Naive thymus-derived CD4-positive, alpha-beta T cell (primary cell): Measurements from ENCODE around the gene ITGA5. TPM values are rescaled to one million over a fixed set of nuclear protein-coding genes. Genes with fewer than 3 reads are reported as not detected.

Experiments used
- ATAC-seq: fragments of 150-1000 bp; cut with Tn5 transposase; 2 replicates; pipeline ENCODE4 v1.10.0; 2021; ENCODE audit warnings: mild to moderate bottlenecking, moderate library complexity
- CTCF ChIA-PET: fragments of 350-600 bp; sonication (Branson Sonifier 250); formaldehyde crosslinking; loops from one replicate; lab custom pipeline; 2021; ENCODE audit warnings: antibody characterized with exemption; lab: Charles Lee
- POLR2A ChIA-PET: fragments of 350-600 bp; sonication (Branson Sonifier 250); formaldehyde crosslinking; loops from one replicate; lab custom pipeline; 2021; ENCODE audit warnings: antibody characterized with exemption, inconsistent platforms; lab: Charles Lee
- DNase-seq, 9 donors: peaks; one replicate each; pipeline versions ENCODE4 v3.0.0 to v3.0.0-alpha.2; 2020 to 2022; ENCODE audit warnings: mixed read lengths in 1 of 9
- H3K27ac ChIP-seq: one replicate; pipeline ENCODE4 v1.7.0; 2013; ENCODE audit warnings: mild to moderate bottlenecking, low read depth, low read length, moderate library complexity
- H3K27me3 ChIP-seq, 2 donors: one replicate each; pipeline ENCODE4 v1.7.0; 2013; ENCODE audit warnings: low read length in 2 of 2, mild to moderate bottlenecking in 2 of 2, moderate library complexity in 2 of 2; ENCODE audit not compliant: control insufficient read depth in 2 of 2, insufficient read depth in 2 of 2
- H3K36me3 ChIP-seq, 3 experiments: 1 replicate in 2 of 3; 2 replicates in 1 of 3; pipeline ENCODE4 v1.7.0; 2013; ENCODE audit warnings: low read length in 3 of 3, mild to moderate bottlenecking in 3 of 3, moderate library complexity in 1 of 3; ENCODE audit not compliant: insufficient read depth in 3 of 3, control insufficient read depth in 2 of 3
- H3K4me1 ChIP-seq, 2 donors: one replicate each; pipeline ENCODE4 v1.7.0; 2013; ENCODE audit warnings: low read length in 2 of 2, mild to moderate bottlenecking in 2 of 2, moderate library complexity in 1 of 2; ENCODE audit not compliant: control insufficient read depth in 2 of 2, insufficient read depth in 2 of 2
- H3K4me3 ChIP-seq: 2 replicates; pipeline ENCODE4 v1.7.0; 2013; ENCODE audit warnings: mild to moderate bottlenecking, low read length
- H3K9me3 ChIP-seq, 3 experiments: 1 replicate in 2 of 3; 2 replicates in 1 of 3; pipeline ENCODE4 v1.7.0; 2013; ENCODE audit warnings: low read length in 3 of 3; ENCODE audit not compliant: control insufficient read depth in 2 of 3
- H3K27ac Mint-ChIP-seq, 9 donors: one replicate each; pipeline ENCODE4 v1.8.0; 2020 to 2022; ENCODE audit warnings: mixed read lengths in 9 of 9, mild to moderate bottlenecking in 8 of 9, moderate library complexity in 5 of 9, inconsistent platforms in 2 of 9
- H3K27me3 Mint-ChIP-seq, 5 donors: one replicate each; pipeline ENCODE4 v1.8.0; 2021 to 2022; ENCODE audit warnings: mixed read lengths in 5 of 5, mild to moderate bottlenecking in 1 of 5
- H3K36me3 Mint-ChIP-seq, 5 donors: one replicate each; pipeline ENCODE4 v1.8.0; 2020 to 2022; ENCODE audit warnings: mixed read lengths in 5 of 5, mild to moderate bottlenecking in 3 of 5, inconsistent platforms in 1 of 5
- H3K4me1 Mint-ChIP-seq, 7 donors: one replicate each; pipeline ENCODE4 v1.8.0; 2020 to 2022; ENCODE audit warnings: mixed read lengths in 7 of 7, mild to moderate bottlenecking in 3 of 7, inconsistent platforms in 1 of 7
- H3K4me3 Mint-ChIP-seq, 10 donors: one replicate each; pipeline ENCODE4 v1.8.0; 2020 to 2022; ENCODE audit warnings: mild to moderate bottlenecking in 10 of 10, mixed read lengths in 10 of 10, moderate library complexity in 6 of 10, inconsistent platforms in 2 of 10
- H3K9me3 Mint-ChIP-seq, 11 donors: one replicate each; pipeline ENCODE4 v1.8.0; 2020 to 2022; ENCODE audit warnings: mixed read lengths in 11 of 11, mild to moderate bottlenecking in 4 of 11, inconsistent platforms in 1 of 11, moderate library complexity in 1 of 11
- intact Hi-C, 2 donors: fragments of 100-400 bp; cut with micrococcal nuclease; formaldehyde crosslinking; loops; one replicate each; pipeline ENCODE4 v1.15.1; 2023
- polyA plus RNA-seq, 2 donors: library from polyadenylated mRNA; unstranded; fragments of 300-500 nt; fragmentation: Illumina TruSeq; gene quantifications; one replicate each; pipeline ENCODE4 v1.2.3, GENCODE V29; 2021
- total RNA-seq, 6 experiments: library from RNA in 5 of 6; stranded (reverse) in 5 of 6; gene quantifications; 1 replicate in 5 of 6; 2 replicates in 1 of 6; pipeline ENCODE4 v1.2.3 and lab custom pipeline; 2021 to 2026

The ITGA5 gene
- total and polyA plus RNA-seq, 7 experiments from 2014 or later = 26.5 to 169 (median 110) TPM

DNA sequence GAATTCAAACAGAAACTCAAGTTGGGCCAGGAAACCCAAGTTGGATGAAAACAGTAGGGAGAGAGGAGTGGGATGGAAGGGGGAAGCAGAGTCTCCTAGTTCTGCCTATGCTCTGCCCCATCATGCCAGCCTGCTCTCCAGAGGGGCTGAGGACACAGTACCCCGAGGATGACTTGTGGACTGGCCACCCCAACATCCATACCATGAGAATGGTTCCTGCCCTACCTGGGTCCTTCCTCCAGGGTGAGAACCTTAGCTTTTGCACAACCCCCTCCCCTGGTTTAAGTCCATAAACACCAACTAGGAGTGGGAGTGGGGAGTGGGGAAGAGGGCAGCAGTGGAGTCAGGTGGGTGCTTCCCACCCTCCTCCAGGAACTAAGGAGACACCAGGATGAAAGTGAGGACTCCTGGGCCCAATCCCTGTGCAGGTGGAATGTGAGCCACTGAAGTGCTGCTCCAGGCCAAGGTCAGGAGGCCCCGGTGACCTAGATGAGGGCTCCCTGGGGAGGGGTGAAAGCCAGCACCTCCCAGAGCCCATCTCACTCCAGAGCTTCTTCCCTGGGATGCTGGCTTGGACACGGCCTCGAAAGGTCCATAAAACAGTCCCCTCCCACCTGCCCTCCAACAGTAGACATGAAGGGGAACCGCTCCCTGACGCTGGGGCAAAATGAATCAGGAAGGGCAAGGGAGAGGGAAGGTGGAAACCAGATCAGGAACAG lies 41.1 kb downstream of the ITGA5 start:
- H3K4me1 ChIP-seq = peaks cover 0 to 3% of the 10 kb centered on the region in 2 donors
- no peaks in the 10 kb centered on the region for H3K9me3 ChIP-seq
- no peak for DNase-seq
- no peak for ATAC-seq
- H3K9me3 Mint-ChIP-seq = no peaks in the 10 kb centered on the region
- no peak overlapping the region for H3K4me3 ChIP-seq
- no peak overlapping the region for H3K27ac ChIP-seq
- H3K27ac Mint-ChIP-seq = no peak overlapping the region
- CTCF ChIA-PET = interaction anchor here (0.6 to 5.5 kb wide), 5 partner anchors 9 to 150 kb away, joined by 3 to 31 read pairs (median 4); no protein-coding TSS in a partner anchor
- H3K36me3 Mint-ChIP-seq = no peaks in the 10 kb centered on the region
- peaks cover 6 to 23% (median 6%) of the 10 kb centered on the region in 7 donors for H3K4me1 Mint-ChIP-seq
- H3K4me3 Mint-ChIP-seq = peak overlapping the region in 2 of 10 donors; percentile 51 to 70
- POLR2A ChIA-PET = interaction anchor here (3.0 kb wide), 1 partner anchor 98 kb away, joined by 12 read pairs; the partner anchor contains the start of genes CBX5 and HNRNPA1
- peaks cover 0 to 5% (median 0%) of the 10 kb centered on the region in 5 donors for H3K27me3 Mint-ChIP-seq
- intact Hi-C loops = loop anchor here in 1 of 2 donors (10.0 kb wide), 1 partner anchor 373 kb away; the partner anchor contains the start of genes HOXC8 and HOXC9
- no peaks in the 10 kb centered on the region for H3K36me3 ChIP-seq
- H3K27me3 ChIP-seq = no peaks in the 10 kb centered on the region

DNA sequence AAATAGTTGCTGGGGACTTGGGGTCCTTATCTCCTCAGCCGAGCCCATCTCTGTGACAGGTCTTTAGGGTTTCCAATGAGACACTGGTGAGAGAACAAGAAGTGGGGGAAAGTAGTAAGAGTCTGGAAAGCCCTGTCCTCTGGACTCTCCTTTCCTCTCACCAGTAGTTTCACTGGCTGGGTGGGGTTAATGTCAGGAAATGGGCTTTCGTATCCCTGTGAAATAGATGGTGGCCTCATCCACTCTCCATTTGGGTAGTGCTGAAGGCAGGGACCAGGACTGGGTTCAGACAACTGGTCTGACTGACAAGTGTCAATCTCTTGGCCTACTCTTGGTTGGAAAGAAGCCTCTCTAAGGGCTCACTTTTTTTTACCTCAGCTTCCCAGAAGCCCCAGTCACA lies 42.1 kb downstream of the ITGA5 start:
- Histone ChIP-seq H3K4me1 (peaks cover 1 to 3% of the 10 kb centered on the region in 2 donors), H3K27me3 (no peaks in the 10 kb centered on the region), H3K36me3 (no peaks in the 10 kb centered on the region), H3K9me3 (no peaks in the 10 kb centered on the region), H3K27ac (no peak overlapping the region), H3K4me3 (no peak overlapping the region)
- intact Hi-C loops = loop anchor here in 1 of 2 donors (10.0 kb wide), 1 partner anchor 372 kb away; the partner anchor contains the start of genes HOXC8 and HOXC9
- Mint-ChIP-seq H3K4me1 (peaks cover 8 to 29% (median 11%) of the 10 kb centered on the region in 7 donors), H3K36me3 (no peaks in the 10 kb centered on the region), H3K27ac (peak overlapping the region in 1 of 9 donors; percentile 22), H3K4me3 (peak overlapping the region in 1 of 10 donors; percentile 10), H3K27me3 (peaks cover 0 to 5% (median 0%) of the 10 kb centered on the region in 5 donors), H3K9me3 (no peaks in the 10 kb centered on the region)
- POLR2A ChIA-PET = no interaction called here
- CTCF ChIA-PET = no interaction called here
- DNase-seq (no peak), ATAC-seq (no peak)

DNA sequence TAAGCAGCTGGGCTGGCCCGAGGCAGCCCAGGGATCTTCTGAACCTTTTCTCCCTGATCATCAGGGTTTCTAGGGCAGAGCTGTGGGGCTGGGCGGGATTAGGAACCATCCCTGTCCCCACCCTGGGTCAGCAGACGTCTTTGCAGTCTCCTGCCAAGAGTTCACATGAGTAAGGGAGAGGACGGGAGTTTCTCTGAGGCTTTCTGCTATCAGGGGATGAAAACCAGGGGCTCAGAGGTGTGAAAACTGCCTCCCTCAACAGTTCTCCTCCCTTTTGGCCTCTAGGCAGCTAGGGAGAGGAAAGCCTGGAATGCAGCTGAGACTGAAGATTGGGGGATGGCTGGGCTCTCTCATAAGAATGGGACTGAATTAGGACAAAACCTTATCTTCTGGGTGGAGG lies 42.5 kb downstream of the ITGA5 start:
- Mint-ChIP-seq H3K36me3 (no peaks in the 10 kb centered on the region), H3K27me3 (peaks cover 0 to 5% (median 0%) of the 10 kb centered on the region in 5 donors), H3K9me3 (no peaks in the 10 kb centered on the region), H3K4me1 (peaks cover 12 to 33% (median 15%) of the 10 kb centered on the region in 7 donors), H3K4me3 (no peak overlapping the region), H3K27ac (peak overlapping the region in 2 of 9 donors; percentile 22 to 30)
- no peak for DNase-seq
- ATAC-seq = no peak
- Histone ChIP-seq H3K9me3 (no peaks in the 10 kb centered on the region), H3K27ac (no peak overlapping the region), H3K36me3 (no peaks in the 10 kb centered on the region), H3K4me1 (peaks cover 3 to 5% of the 10 kb centered on the region in 2 donors), H3K27me3 (no peaks in the 10 kb centered on the region), H3K4me3 (no peak overlapping the region)
- POLR2A ChIA-PET = no interaction called here
- intact Hi-C loops = loop anchor here in 1 of 2 donors (10.0 kb wide), 1 partner anchor 372 kb away; the partner anchor contains the start of genes HOXC8 and HOXC9
- CTCF ChIA-PET = no interaction called here

DNA sequence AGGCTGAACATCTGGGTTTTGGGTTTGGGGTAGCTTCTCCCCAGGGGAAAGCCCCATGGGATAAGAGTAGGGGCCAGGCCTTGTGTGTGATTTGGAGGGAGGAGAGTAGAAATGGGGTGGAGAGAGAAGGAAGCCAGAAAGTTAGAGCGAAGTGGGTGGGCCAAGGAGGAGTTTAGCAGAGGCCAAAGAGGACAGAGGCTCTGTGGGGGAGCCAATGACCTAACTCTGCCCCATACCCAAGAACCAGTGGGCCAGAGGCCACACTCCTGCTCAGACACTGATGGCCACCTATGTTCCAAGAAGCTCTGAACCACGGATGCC lies 43.8 kb downstream of the ITGA5 start:
- Histone ChIP-seq H3K4me3 (no peak overlapping the region), H3K4me1 (peaks cover 3 to 6% of the 10 kb centered on the region in 2 donors), H3K27me3 (no peaks in the 10 kb centered on the region), H3K27ac (no peak overlapping the region), H3K9me3 (no peaks in the 10 kb centered on the region), H3K36me3 (no peaks in the 10 kb centered on the region)
- Mint-ChIP-seq H3K4me3 (no peak overlapping the region), H3K9me3 (no peaks in the 10 kb centered on the region), H3K36me3 (no peaks in the 10 kb centered on the region), H3K27ac (peak overlapping the region in 3 of 9 donors; percentile 19 to 38 (median 24)), H3K4me1 (peaks cover 12 to 37% (median 16%) of the 10 kb centered on the region in 7 donors), H3K27me3 (peaks cover 0 to 5% (median 0%) of the 10 kb centered on the region in 5 donors)
- ChIA-PET POLR2A (no interaction called here), CTCF (interaction anchor here (0.6 to 1.4 kb wide), 2 partner anchors 38 to 81 kb away, joined by 3 read pairs; no protein-coding TSS in a partner anchor)
- intact Hi-C loops = loop anchor here in 1 of 2 donors (10.0 kb wide), 1 partner anchor 370 kb away; the partner anchor contains the start of genes HOXC8 and HOXC9
- no peak for DNase-seq
- no peak for ATAC-seq

DNA sequence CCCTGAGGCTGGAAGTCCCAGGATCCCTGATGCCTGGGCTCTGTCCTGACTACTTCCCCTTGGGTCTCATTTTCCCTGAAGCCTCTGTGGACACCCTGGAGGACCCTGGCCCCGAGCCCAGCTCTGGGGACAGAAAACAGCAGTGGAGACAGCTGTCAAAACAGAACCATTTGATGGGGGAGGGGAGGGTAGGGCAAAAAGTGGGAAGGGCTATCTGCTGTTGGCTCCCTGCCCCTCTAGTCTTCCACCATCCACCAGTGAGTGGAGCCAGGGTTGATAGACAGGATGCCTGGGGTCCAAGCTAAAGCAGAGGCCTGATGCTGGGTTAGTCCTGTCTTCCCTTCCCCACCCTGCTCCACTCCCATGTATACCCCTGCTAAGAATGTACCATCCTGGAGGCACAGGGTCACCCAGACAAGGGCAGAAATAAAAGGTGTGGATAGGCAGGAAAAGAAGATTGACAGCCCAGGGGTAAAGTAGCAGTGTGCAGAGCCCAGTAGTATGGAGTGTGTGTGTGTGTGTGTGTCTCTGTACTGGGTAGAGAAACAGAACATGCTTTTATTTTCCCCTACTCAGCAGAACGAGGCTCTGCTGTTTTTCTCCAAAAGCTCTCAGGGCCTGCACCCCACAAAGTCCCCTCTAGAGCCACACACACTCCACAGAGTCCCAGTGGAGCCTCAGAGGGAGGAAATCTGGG lies 44.4 kb downstream of the ITGA5 start:
- ChIA-PET POLR2A (no interaction called here), CTCF (interaction anchor here (0.6 to 1.4 kb wide), 3 partner anchors 38 to 80 kb away, joined by 3 to 5 read pairs (median 3); partner anchors contain the start of gene COPZ1)
- no peaks in the 10 kb centered on the region for H3K36me3 ChIP-seq

More for the DNA sequence above, 44.4 kb downstream of the ITGA5 start:
- Histone ChIP-seq H3K4me3 (no peak overlapping the region), H3K9me3 (no peaks in the 10 kb centered on the region), H3K27me3 (no peaks in the 10 kb centered on the region), H3K27ac (no peak overlapping the region), H3K4me1 (peaks cover 3 to 6% of the 10 kb centered on the region in 2 donors)
- Mint-ChIP-seq H3K36me3 (no peaks in the 10 kb centered on the region), H3K27ac (peak overlapping the region in 2 of 9 donors; percentile 19 to 24), H3K4me1 (peaks cover 10 to 35% (median 13%) of the 10 kb centered on the region in 7 donors), H3K9me3 (no peaks in the 10 kb centered on the region), H3K27me3 (peaks cover 0 to 5% (median 0%) of the 10 kb centered on the region in 5 donors), H3K4me3 (no peak overlapping the region)
- intact Hi-C loops = loop anchor here in 1 of 2 donors (10.0 kb wide), 1 partner anchor 370 kb away; the partner anchor contains the start of genes HOXC8 and HOXC9
- DNase-seq (no peak), ATAC-seq (no peak)
